IPS-18c (cell line): ENCODE measurements around the gene HOXB3.
A peak's percentile ranks its signal among the peaks of the same experiment; 100 is the strongest.
"Not testable (repeated sequence)": the region's sequence is repeated elsewhere in the genome, so short reads cannot be mapped to it uniquely, and the experiment has no call there.

Source experiments
- H3K4me3 ChIP-seq: 2 replicates; pipeline ENCODE4 v1.7.0; 2013; ENCODE audit warnings: low read depth, mild to moderate bottlenecking, low read length, moderate library complexity; ENCODE audit not compliant: insufficient read depth
- H3K9me3 ChIP-seq: one replicate; pipeline ENCODE4 v1.6.1; 2013; ENCODE audit warnings: mild to moderate bottlenecking, low read length, moderate library complexity; ENCODE audit not compliant: control insufficient read depth, insufficient read depth

The HOXB3 gene

DNA sequence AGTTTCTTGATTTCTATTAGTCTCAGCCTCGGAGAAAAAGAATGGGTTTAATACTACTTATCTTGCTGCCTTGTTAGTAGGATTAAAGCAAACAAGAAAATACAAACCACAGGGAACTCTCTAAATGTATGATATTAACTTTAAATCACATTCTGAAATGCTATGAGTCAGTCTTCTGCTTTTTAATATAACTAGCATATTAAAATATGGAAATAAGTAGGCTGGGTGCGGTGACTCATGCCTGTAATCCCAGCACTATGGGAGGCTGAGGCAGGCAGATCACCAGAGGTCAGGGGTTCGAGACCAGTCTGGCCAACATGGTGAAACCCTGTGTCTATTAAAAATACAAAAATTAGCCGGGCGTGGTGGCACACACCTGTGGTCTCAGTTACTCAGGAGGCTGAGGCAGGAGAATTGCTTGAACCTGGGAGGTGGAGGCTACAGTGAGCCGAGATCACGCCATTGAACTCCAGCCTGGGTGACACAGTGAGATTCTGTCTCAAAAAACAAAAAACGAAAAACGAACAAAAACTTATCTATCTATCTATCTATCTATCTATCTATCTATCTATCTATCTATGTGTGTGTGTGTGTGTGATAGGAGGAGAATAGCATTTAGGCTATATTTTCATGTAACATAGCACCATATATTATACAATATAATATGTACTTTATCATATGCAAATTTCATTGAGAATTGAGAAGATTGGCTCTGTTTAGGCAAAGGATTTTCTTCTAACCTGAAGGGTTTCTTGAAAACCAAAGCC is 54.1 kb downstream of the HOXB3 start:
- H3K4me3 ChIP-seq, H3K9me3 ChIP-seq: not testable (repeated sequence)

DNA sequence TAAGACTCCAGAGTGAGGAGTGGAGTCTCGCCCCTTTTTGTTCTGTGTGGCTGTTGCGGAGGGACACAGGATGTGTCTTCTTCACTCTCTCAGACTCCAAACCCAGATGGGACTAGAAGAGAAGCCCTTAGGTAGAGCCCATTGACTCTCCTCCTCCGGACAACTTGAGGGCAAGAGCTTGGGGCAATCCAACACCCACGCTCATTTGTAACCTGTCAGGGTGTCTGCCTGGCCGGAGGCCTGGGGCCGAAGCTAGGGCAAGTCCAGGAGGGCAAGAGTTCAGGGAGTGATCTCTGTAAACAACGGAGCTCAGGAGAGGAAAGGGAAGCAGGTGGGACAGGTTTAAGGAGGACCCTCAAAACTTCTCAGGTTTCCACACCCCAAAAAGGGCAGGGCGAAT is 57.8 kb downstream of the HOXB3 start:
- H3K4me3 ChIP-seq = no peak overlapping the region
- no peaks in the 10 kb centered on the region for H3K9me3 ChIP-seq

DNA sequence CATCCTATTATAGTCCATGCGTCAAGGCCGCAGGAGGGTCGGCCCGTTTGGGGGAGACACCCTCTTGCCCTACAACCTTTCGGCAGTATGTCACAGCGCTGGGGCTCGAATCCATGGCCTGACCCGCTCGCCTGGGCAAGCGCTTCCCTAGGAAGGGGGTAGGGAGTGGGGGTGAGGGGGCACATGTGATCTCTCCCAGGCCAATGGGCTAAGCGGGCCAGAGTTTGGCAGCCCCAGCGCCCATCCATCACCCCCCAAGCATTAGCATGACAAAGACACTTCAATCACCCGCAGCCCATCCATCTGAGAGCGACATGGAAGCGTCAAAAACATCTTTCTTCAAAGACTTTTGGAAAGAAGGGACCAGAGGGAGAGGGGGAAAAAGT is 59.2 kb downstream of the HOXB3 start, which contains the start of gene HOXB1:
TSS of gene HOXB1 (minus strand) at position 125 of the 386 bp plus-strand sequence. CDS start at position 18, 107 bp downstream.
- Histone ChIP-seq H3K4me3 (peak within 1 kb of the TSS; percentile 32; the same call in 1 of the 2 replicates), H3K9me3 (no peaks in the 10 kb centered on the region)

DNA sequence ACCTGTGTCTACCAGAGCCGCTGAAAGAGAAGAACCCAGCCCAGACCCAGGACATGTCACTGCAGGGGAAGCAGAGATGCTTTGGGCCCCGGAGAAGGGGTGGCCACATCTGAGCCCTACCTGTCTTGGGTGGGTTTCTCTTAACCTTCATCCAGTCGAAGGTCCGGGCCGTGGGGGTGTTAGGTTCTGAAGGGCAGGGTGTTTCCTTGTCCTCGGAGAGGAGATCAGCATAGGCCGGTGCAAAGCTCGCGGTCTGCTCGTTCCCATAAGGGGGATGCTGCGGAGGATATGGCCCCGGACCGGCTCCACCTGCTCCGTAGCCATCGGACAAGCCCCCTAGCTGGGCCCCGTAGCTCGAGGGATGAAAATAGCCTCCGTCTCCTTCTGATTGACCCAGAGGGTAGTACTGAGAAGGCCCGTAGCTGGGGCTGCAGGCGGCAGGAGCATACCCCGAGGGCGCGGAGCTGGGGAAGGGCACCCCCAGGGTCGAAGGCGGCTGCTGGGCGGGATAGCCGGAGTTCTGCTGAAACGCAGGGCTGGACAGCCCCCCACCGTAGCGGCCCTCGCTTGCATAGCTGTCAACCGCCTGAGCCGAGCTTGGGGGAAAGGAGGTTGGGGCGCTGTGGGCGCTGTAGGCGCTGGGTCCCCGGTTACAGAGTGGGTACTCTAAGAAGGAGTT is 59.7 kb downstream of the HOXB3 start:
- peak overlapping the region; percentile 32; the same call in 1 of the 2 replicates for H3K4me3 ChIP-seq
- no peaks in the 10 kb centered on the region for H3K9me3 ChIP-seq

DNA sequence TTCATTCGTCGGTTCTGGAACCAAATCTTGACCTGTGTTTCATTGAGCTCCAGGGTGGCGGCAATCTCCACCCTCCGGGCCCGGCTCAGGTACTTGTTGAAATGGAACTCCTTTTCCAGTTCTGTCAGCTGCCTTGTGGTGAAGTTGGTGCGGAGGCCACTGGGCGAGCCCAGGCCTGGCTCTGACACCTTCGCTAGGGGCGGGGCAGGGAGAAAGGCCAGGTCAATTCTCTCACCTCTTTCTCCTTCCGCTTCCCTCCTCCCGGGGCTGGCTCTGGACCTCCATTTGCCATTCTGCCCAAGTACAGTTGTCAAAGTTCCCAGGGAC is 60.4 kb downstream of the HOXB3 start:
- no peaks in the 10 kb centered on the region for H3K9me3 ChIP-seq
- no peak overlapping the region; the same call in 1 of the 2 replicates for H3K4me3 ChIP-seq

DNA sequence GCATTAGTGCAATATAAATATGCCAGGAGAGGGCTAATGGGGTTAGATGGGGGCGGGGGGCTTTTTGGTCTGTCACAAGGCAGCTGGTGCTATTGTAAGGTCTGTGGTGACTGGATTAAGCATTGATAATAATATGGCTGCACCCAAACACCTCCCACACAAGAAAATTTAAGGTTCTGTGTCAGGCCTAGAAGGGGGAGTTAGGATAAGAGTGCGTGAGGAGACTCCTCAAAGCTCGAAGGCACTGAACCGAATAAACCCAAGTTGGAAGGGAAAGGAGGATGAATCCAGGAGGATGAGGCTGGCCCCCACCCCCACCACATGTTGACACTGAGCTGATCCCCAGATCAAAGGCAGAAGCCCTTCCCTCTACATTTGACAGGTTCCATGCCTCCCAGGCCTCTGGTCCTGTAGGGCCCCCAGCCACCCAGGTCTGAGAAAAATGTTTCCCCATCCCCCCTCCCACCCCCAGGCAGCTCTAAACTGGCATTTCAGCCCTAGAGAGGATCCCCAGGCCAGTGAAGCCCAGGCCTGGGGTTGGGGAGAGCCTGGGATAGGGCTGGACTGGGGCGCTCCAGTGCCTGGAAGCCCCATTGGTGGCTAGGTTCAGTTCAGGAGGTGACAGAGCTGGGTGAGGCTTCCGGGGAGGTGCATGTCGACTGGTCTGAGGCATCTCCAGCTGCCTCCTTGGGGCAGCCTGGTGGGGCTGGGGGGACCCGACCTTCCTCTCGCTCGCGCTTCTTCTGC is 60.9 kb downstream of the HOXB3 start:
- Histone ChIP-seq H3K4me3 (no peak overlapping the region), H3K9me3 (no peaks in the 10 kb centered on the region)

DNA sequence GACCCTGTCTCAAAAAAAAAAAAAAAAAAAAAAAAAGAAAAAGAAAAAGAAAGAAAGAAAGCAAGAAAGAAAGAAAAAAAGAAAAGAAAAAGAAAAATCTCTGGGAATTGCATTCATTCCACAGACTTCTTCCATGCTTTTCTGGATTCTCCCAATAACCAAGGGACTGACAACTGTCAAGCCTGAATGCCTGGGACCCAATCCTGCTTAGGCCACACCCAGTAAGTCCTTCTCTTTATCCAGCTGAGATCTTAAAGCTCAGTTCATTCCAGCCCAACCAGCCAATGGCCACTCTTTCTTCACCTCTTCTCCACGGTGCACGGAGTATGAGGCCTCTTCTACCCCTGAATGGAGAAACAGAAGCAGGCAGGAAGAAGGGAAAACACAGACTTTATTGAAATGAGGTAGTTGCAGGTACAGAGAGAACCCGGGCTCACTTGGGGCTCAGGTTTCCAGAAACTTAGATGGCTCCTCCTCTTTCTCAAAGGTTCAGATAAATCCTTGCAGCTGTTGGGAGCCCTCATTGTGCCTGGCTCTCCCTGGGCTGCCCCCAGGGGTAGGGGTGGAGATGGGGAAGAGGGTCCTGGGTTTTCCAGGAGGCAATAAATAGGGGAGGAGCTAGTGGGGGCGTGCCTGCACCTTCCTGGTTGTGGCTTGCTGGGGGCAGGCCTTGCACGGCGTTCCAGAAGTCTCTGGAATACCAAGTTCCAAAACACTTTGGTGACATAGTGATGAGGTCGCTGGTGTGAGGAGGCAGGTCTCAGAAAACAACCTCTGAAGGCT is 61.7 kb downstream of the HOXB3 start:
- no peak overlapping the region for H3K4me3 ChIP-seq
- H3K9me3 ChIP-seq = no peaks in the 10 kb centered on the region

DNA sequence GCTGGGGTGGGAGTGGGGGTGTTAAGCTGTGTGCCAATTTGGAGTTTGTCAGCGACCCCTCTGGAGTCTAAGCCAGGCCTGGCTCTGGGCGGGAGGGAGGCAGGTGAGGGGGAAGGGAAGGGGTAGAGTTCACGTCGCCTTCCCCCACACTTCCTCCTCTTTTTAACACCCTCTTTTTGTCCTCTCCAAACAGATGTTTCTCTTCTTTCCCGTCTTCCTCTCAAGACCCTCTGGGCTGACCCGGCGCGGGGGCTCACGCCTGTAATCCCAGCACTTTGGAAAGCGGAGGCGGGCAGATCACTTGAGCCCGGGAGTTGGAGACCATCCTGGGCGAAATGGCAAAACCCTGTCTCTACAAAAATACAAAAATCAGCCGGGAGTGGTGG is 62.5 kb downstream of the HOXB3 start:
- no peaks in the 10 kb centered on the region for H3K9me3 ChIP-seq
- H3K4me3 ChIP-seq = peak overlapping the region; percentile 40

DNA sequence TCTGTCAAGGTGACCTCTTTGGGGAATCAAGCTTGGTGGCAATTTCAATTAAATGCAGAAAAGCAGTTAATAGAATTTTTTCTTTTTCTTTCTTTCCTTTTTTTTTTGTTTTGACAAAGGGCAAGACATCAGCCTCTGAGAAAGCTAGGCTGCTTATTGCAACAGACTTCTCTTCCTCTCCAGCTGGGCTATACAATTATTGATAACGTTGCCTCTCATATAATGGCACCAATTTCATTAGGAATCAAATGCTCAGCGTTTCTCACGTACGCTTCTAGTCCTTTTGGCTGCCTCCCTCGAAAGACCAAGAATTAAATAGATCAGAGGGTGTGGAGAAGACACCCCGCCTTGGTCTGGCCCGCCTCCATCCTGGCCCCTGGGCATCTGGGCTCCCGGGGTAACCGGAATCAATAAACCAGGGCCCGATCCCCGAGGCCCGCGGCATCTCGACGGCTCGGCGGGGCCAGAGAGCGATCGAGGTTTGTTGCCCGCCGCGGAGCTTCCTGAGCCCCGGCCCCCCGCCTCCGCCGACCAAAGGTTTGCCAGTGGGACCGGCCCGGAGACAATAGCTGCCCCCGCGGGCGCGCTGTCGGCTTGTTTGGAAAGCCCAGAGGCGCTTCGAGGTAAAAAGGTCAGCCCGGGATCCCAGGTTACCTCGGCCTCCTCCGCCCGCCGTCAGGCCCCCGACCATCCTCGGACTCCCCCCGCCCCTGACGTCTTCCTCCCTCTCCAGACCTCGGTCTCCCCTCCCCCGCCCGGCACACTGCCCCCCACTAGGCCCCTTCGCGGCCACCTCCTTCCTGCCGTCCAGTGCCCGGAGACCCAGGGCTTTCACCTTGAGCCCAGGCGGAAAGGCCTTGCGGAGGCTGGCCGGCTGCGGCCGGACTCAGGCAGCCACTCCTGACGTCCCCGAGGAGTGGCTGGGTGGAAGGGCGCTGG is 63.2 kb downstream of the HOXB3 start:
- no peaks in the 10 kb centered on the region for H3K9me3 ChIP-seq
- H3K4me3 ChIP-seq = peak overlapping the region; percentile 40

DNA sequence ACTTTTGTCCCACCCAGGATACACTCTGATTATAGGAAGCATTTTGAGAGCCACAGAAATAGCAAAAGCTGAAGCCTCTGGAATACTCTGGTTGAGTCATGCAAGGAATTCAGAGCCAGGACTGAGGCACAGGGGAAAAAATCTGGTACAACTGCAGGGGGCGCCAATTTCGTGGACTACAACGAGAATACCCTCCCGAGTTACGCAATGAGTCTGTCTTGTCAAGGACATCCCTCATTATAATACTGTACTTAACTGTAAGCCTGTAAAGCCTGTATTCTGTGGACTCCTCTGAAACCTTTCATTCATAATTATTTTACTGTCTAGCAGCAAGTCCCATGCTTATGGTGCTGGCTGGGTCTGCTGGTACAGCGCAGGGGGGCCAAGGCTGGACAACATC is 67.0 kb downstream of the HOXB3 start:
- H3K4me3 ChIP-seq = no peak overlapping the region

DNA sequence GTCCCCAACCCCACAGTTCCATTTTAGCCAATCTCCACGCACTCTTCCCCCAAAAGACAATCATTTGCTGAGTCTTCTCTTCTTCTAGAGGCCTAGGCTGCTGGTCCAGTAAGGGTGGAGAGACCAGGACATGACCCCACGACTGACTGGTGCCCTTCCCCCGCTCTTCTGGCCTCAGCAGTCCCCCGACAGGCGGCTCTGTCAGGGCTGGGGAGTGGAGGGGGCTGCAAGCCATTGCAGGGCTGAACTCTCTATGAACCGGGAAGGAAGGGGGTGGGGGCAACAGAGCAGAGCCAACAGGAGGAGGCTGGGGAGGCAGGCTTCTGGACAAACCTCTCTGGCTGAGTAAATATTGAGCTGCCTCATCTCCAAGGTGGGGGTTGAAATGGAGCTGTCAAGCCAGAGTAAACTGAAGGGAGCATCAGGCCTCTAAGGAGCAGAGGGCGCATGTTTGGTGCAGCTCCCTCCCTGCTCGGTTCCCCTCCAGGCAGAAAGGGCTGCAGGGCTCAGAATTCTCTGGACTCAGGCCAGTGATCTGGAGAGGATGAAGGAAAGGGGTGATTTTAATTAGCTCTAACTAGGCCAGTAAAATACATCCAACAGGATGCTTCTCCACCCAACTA is 67.9 kb downstream of the HOXB3 start:
- Histone ChIP-seq H3K4me3 (no peak overlapping the region), H3K9me3 (no peaks in the 10 kb centered on the region)

More for the DNA sequence above, 67.0 kb downstream of the HOXB3 start:
- no peaks in the 10 kb centered on the region for H3K9me3 ChIP-seq

DNA sequence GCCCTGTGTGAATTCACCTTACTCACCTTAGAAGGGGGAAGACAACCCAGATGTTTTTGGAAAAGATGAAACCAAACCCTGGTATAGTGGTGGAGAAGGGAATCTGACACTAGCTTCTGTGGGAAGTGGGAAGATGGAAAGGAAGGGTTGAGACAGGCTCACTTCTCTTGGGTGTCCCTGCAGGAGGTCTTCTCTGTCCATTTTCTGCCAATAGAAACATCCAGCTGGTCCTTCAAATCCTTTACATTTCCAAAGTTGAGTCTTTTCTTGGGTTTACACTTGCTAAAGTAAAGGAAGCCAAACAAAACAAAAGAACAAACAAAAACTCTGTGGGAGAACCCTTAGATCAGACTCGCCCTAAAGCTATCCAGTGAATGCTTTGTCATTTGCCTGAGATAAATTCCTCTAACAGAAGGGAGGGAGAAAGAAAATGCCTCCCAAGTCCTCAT is 69.4 kb downstream of the HOXB3 start:
- H3K4me3 ChIP-seq = no peak overlapping the region

DNA sequence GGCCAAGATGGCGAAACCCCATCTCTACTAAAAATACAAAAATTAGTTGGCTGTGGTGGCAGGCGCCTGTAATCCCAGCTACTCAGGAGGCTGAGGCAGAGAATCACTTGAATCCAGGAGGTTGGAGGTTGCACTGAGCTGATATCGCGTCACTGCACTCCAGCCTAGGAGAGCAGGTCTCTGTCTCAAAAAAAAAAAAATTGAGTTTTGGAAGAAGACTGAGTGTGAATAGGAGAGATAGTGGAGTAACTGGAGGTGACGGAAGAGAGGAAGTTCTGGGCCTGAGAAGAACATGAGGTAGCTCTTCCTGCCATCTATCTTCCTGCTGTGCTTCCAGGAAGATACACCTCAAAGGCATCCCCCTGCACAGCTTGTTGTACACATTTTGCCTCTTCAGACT is 70.6 kb downstream of the HOXB3 start:
- Histone ChIP-seq H3K4me3 (no peak overlapping the region), H3K9me3 (no peaks in the 10 kb centered on the region)

More for the DNA sequence above, 69.4 kb downstream of the HOXB3 start:
- no peaks in the 10 kb centered on the region for H3K9me3 ChIP-seq

DNA sequence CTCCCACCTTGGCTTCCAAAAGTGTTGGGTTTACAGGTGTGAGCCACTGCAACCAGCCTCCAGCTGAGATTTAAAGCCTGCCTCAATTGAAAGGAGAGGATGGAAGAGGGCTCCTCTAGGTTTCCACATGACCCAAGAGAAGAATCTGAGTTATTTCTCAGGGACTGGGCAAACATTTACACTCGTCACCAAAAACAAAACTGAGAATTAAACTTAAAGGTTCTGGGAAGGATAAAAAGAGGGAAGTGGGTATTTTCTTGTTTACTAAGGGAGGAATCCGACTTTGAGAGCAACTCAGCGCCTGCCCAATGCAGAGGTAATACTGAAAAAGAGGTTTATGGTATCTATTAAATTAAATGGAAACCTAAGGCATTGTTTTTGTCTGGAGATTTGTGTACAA is 72.6 kb downstream of the HOXB3 start:
- Histone ChIP-seq H3K9me3 (no peaks in the 10 kb centered on the region), H3K4me3 (no peak overlapping the region)

DNA sequence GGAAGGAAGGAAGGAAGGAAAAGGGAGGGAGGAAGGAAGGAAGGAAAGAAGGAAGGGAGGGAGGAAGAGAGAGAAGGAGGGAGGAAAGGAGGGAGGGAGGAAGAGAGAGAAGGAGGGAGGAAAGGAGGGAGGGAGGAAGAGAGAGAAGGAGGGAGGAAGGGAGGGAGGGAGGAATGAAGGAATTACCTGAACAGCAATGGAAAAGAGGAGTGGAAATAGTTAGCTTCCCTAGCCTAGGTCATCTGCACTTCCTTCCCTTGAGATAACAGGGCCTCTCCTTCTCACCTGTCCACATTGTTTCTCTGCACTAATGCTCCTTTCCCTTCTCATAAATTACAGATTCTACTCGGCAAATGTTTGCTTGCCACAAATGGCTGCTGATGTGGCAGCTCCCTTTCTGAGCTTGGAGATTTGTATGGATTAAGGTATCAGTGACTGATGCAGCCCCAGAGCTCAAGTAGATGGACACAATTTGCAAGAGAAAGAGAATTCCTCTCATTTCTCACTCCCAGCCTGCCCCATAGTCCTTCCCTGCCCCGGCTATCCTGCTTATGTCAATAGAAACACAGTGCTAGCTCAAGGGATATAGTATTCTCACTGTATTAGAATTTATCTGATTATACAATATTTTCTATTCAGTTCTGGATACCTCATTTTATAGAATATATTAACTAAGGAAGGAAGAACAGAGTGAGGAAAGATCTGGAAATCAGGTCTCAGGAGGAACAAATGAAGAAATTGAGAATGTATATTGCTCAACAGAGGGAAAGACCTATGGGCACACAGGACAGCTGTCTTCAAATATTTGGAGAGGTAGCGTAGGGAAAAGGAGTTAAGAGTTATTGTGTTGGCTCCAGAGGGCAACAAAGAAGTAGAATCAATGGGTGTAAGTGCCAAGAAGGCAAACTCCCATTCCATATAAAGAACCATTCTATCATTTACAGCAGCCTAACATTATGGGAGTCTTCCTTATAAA is 73.8 kb downstream of the HOXB3 start:
- no peak overlapping the region for H3K4me3 ChIP-seq
- H3K9me3 ChIP-seq = no peaks in the 10 kb centered on the region
